ENCODE data around the gene KRTAP5-9. TPM values are rescaled to one million over a fixed set of nuclear protein-coding genes. Genes with fewer than 3 reads are reported as not detected.
A peak's percentile ranks its signal among the peaks of the same experiment; 100 is the strongest.
"Not testable (repeated sequence)": the region's sequence is repeated elsewhere in the genome, so short reads cannot be mapped to it uniquely, and the experiment has no call there.

KRTAP5-9 gene
- total and polyA plus RNA-seq, 2 of the 8 experiments (the other 6 are each of a cell fraction or from before 2014, with no cell fraction given): 0.11 TPM; not detected in 1

DNA sequence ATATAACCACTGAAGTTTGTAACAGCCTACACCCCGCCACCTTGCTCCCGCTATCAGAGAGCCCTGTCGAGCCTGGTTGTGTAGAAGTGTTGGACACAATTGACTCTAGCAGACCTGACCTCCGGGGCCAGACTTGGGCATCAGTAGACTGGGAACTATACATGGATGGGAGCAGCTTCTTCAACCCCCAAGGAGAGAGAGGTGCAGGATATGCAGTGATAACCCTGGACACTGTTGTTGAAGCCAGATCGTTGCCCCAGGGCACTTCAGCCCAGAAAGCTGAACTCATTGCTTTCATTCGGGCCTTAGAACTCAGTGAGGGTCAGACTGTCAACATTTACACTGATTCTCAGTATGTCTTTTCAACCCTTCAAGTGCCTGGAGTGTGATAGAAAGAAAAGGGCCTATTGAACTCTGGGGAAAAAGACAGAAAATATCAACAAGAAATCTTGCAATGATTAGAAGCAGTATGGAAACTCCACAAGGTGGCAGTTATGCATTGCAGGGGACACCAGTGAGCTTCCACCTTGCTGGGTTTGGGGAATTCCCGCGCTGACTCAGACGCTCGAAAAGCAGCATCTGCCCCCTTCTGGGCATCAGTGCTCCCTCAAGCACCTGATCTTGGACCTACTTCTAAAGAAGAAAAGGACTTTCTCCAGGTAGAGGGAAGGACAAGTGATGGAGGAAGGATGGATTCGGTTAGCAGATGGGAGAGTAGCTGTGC, 40.8 kb downstream of the KRTAP5-9 start:
- H3K4me1 ChIP-seq (replicated peaks in 1 of 4; ENCODE audit: control insufficient read depth in 3 of 4, insufficient read depth in 4 of 4, low read length in 3 of 4); H3K56ac ChIP-seq (replicated peaks; ENCODE audit: insufficient read length, low read depth, low read length); H3K9me3 ChIP-seq (ENCODE audit: insufficient read depth in 2 of 2, low read depth in 1 of 2, low read length in 1 of 2); H3K79me2 ChIP-seq (ENCODE audit: control insufficient read depth in 1 of 2, insufficient read depth in 2 of 2, low read length in 2 of 2); H2AK5ac ChIP-seq (ENCODE audit: low read depth, low read length); H2BK12ac ChIP-seq (ENCODE audit: low read depth, low read length); H2BK20ac ChIP-seq (ENCODE audit: low read length); H3K4me2 ChIP-seq (ENCODE audit: insufficient read depth in 1 of 2, low read depth in 2 of 2, low read length in 2 of 2); H4K5ac ChIP-seq (ENCODE audit: insufficient read length, low read depth, low read length); H2BK120ac ChIP-seq (replicated peaks; ENCODE audit: low read depth, low read length); H3K18ac ChIP-seq (ENCODE audit: extremely low read depth, low read length); H3K27me3 ChIP-seq (replicated peaks in 1 of 4; ENCODE audit: control insufficient read depth in 3 of 4, extremely low read depth in 1 of 4, insufficient read depth in 3 of 4, low read length in 3 of 4); H4K8ac ChIP-seq (ENCODE audit: extremely low read depth, insufficient read depth, low read length); H4K91ac ChIP-seq (replicated peaks; ENCODE audit: insufficient read length, low read length); H3K4ac ChIP-seq (replicated peaks; ENCODE audit: insufficient read length, low read depth, low read length); H3K36me3 ChIP-seq (ENCODE audit: control insufficient read depth in 2 of 4, insufficient read depth in 4 of 4, low read length in 3 of 4); POLR2A ChIA-PET (ENCODE audit: partially characterized antibody); H2BK15ac ChIP-seq (ENCODE audit: low read length); H2BK5ac ChIP-seq (ENCODE audit: low read depth, low read length); H3K14ac ChIP-seq (ENCODE audit: insufficient read length); H3K9ac ChIP-seq (replicated peaks in 1 of 4; ENCODE audit: extremely low read depth in 1 of 4, low read depth in 3 of 4, low read length in 3 of 4); FAIRE-seq; H3K23me2 ChIP-seq (ENCODE audit: low read depth, low read length); H3K27ac ChIP-seq (ENCODE audit: low read depth, low read length); H3K79me1 ChIP-seq (ENCODE audit: low read depth, low read length); H3K4me3 ChIP-seq (ENCODE audit: extremely low read depth in 1 of 4, insufficient read depth in 2 of 4, low read depth in 3 of 4, low read length in 4 of 4); DNase-seq (ENCODE audit: low read depth in 1 of 2, low spot score in 2 of 2); H3K23ac ChIP-seq (ENCODE audit: insufficient read length); H4K20me1 ChIP-seq (replicated peaks in 1 of 2; ENCODE audit: control insufficient read depth in 1 of 2, insufficient read depth in 2 of 2, low read length in 2 of 2): not testable (repeated sequence)
- TF ChIP-seq, protein P1, sequence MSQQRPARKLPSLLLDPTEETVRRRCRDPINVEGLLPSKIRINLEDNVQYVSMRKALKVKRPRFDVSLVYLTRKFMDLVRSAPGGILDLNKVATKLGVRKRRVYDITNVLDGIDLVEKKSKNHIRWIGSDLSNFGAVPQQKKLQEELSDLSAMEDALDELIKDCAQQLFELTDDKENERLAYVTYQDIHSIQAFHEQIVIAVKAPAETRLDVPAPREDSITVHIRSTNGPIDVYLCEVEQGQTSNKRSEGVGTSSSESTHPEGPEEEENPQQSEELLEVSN (IDR thresholded peaks at IDR 0.05): 0 out of 2 replicates have a peak, but pooled peaks have one; percentile 17
- TF ChIP-seq RAD21 (IDR thresholded peaks at IDR 0.05 in 1 of 2, conservative IDR thresholded peaks at IDR 0.05 in 1 of 2; ENCODE audit: low read depth in 2 of 2, low read length in 2 of 2): peak; percentile 27 to 44; a peak in 3 of 4 replicates
- TF ChIP-seq, protein P2, sequence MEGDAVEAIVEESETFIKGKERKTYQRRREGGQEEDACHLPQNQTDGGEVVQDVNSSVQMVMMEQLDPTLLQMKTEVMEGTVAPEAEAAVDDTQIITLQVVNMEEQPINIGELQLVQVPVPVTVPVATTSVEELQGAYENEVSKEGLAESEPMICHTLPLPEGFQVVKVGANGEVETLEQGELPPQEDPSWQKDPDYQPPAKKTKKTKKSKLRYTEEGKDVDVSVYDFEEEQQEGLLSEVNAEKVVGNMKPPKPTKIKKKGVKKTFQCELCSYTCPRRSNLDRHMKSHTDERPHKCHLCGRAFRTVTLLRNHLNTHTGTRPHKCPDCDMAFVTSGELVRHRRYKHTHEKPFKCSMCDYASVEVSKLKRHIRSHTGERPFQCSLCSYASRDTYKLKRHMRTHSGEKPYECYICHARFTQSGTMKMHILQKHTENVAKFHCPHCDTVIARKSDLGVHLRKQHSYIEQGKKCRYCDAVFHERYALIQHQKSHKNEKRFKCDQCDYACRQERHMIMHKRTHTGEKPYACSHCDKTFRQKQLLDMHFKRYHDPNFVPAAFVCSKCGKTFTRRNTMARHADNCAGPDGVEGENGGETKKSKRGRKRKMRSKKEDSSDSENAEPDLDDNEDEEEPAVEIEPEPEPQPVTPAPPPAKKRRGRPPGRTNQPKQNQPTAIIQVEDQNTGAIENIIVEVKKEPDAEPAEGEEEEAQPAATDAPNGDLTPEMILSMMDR (IDR thresholded peaks at IDR 0.05; ENCODE audit: control extremely low read depth in 1 of 3, insufficient read depth in 1 of 3, low read depth in 1 of 3, low read length in 3 of 3): peak; percentile 24 to 50 (median 43)
- CTCF ChIA-PET (ENCODE audit: partially characterized antibody): interaction anchor here (1.2 to 1.6 kb wide), 3 partner anchors 9 to 475 kb away, joined by 3 to 6 read pairs (median 4); no protein-coding TSS in a partner anchor
- 61% methylated on average over 11 of the region's 11 CpGs; no CpG with 5 or more reads in 1 of the 2 experiments for WGBS, 2 experiments (ENCODE audit: extremely low coverage in 1 of 2, insufficient coverage in 1 of 2, insufficient read length in 1 of 2, insufficient replicate concordance in 2 of 2, low coverage in 1 of 2, low lambda C conversion rate in 2 of 2, missing lambda C conversion rate in 1 of 2)
- 0 out of 2 replicates have a peak overlapping the region, but pooled peaks have one; percentile 76 for H2AFZ ChIP-seq (ENCODE audit: low read length)

Measured in H1 (cell line).